ENCODE measurements around the gene MAST2. TPM values are rescaled to one million over a fixed set of nuclear protein-coding genes. Genes with fewer than 3 reads are reported as not detected.

Gene MAST2
- total RNA-seq, 1 donor from 2014 or later: 60.7 TPM

DNA sequence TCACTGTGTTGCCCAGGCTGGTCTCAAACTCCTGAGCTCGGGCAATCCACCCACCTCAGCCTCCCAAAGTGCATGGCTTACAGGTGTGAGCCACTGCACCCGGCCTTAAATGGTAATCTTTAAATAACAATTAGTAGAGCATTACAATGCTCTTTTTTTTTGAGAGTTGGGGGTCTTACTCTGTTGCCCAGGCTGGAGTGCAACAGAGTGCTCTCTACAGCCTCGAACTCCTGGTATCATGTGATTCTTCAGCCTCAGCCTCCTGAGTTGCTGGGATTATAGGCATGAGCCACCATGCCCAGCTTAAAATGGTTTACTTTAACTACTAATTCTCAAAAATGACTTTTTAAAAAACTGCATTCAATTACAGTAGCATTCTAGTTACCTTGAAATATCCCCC, 276.8 kb downstream of the MAST2 start:
- peaks cover 11% of the 10 kb centered on the region for H3K4me1 Mint-ChIP-seq
- H3K4me3 Mint-ChIP-seq: no peak overlapping the region
- peaks cover 11% of the 10 kb centered on the region for H3K9me3 Mint-ChIP-seq
- H3K27me3 Mint-ChIP-seq (ENCODE audit: low read depth): no peaks in the 10 kb centered on the region
- TF ChIP-seq CTCF (IDR thresholded peaks at IDR 0.05; ENCODE audit: unreplicated experiment): no peak
- H3K36me3 Mint-ChIP-seq: peaks cover 17% of the 10 kb centered on the region
- DNase-seq (ENCODE audit: low spot score in 2 of 2, unreplicated experiment in 2 of 2): no peak
- no peak overlapping the region for H3K27ac Mint-ChIP-seq

DNA sequence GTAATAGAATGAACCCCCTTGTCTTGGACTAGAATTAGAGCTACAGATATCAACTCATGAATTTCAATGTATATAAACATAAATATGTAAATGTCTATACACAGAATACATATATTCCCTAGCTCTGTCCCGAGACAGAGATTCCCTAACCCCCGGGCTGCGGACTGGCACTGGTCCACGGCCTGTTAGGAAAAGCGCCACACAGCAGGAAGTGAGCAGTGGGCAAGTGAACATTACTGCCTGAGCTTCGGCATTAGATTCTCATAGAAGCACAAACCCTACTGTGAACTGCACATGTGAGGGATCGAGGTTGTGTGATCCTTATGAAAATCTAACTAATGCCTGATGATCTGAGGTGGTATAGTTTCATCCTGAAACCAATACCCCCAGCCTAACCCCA, 277.8 kb downstream of the MAST2 start:
- peaks cover 11% of the 10 kb centered on the region for H3K4me1 Mint-ChIP-seq
- no peak overlapping the region for H3K4me3 Mint-ChIP-seq
- no peak for TF ChIP-seq CTCF (IDR thresholded peaks at IDR 0.05; ENCODE audit: unreplicated experiment)
- H3K9me3 Mint-ChIP-seq: peaks cover 11% of the 10 kb centered on the region
- no peak overlapping the region for H3K27ac Mint-ChIP-seq
- H3K36me3 Mint-ChIP-seq: peaks cover 9% of the 10 kb centered on the region
- no peaks in the 10 kb centered on the region for H3K27me3 Mint-ChIP-seq (ENCODE audit: low read depth)
- DNase-seq (ENCODE audit: low spot score in 2 of 2, unreplicated experiment in 2 of 2): no peak

- peaks cover 11% of the 10 kb centered on the region for H3K4me1 Mint-ChIP-seq
- no peaks in the 10 kb centered on the region for H3K27me3 Mint-ChIP-seq (ENCODE audit: low read depth)
- TF ChIP-seq CTCF (IDR thresholded peaks at IDR 0.05; ENCODE audit: unreplicated experiment): no peak
- peaks cover 9% of the 10 kb centered on the region for H3K36me3 Mint-ChIP-seq
- H3K4me3 Mint-ChIP-seq: no peak overlapping the region
- no peak for DNase-seq (ENCODE audit: low spot score in 2 of 2, unreplicated experiment in 2 of 2)
- no peak overlapping the region for H3K27ac Mint-ChIP-seq
- H3K9me3 Mint-ChIP-seq: peaks cover 11% of the 10 kb centered on the region
Measured at GRCh38 chr1:46081619-46082018, 278.2 kb downstream of the MAST2 start.

DNA sequence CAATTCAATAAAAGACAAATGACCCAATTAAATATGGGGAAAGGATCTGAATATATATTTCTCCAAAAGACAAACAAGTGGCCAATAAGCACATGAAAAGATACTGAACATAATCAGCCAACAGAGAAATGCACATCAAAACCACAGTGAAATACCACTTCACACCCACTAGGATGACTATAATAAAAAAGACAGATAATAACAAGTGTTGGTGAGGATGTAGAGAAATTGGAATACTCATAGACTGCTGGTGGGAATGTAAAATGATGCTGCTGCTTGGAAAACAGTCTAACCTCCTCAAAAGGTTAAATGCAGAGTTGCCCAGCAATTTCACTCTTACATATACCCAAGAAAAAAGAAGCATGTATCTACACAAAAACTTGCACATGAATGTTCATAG, 280.2 kb downstream of the MAST2 start:
- peaks cover 11% of the 10 kb centered on the region for H3K9me3 Mint-ChIP-seq
- H3K4me3 Mint-ChIP-seq: no peak overlapping the region
- no peak for DNase-seq (ENCODE audit: low spot score in 2 of 2, unreplicated experiment in 2 of 2)
- no peak for TF ChIP-seq CTCF (IDR thresholded peaks at IDR 0.05; ENCODE audit: unreplicated experiment)
- H3K27ac Mint-ChIP-seq: no peak overlapping the region
- no peaks in the 10 kb centered on the region for H3K27me3 Mint-ChIP-seq (ENCODE audit: low read depth)
- peaks cover 9% of the 10 kb centered on the region for H3K36me3 Mint-ChIP-seq
- H3K4me1 Mint-ChIP-seq: peaks cover 6% of the 10 kb centered on the region

DNA sequence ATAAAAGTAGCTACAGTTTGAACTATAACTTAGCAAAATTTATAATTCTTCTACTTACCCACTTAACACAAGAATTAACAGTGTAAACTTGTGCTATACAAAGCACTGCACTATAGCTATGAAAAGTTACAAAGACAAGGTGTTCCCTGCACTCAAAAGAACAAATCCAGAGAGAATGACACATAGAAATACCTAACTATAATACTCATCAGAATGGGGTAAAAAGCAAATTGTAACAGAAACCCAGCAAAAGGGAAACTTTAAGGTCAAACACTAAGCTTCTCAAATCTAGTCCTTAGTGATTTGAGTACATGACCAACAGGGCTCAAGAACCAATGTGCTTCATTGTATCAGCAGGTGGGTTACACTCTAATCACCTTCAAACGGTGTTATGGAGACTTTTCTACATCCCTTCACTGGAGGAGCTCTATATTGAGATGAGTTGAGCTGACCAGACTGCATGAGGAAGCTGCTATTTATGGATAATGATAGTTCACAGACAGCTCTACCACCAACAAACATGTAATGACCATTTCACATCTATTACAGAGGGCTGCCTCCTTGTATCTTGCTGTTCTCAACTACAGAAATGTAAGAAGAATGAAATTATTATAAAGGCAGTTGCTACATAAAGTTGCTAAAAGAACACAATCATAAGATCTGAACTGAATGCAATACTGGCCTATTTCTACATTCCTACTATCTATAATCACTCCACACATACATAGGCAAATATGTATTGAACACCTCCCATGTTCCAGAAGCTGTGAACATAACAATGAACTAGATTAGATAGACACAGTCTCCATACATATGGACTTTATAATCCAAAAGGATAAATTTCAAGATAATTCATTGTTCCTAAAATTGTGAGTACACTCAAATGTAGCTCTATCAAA, 281.4 kb downstream of the MAST2 start:
- Mint-ChIP-seq H3K4me3 (no peak overlapping the region), H3K36me3 (peaks cover 9% of the 10 kb centered on the region), H3K27me3 (ENCODE audit: low read depth) (no peaks in the 10 kb centered on the region), H3K4me1 (peaks cover 2% of the 10 kb centered on the region), H3K27ac (no peak overlapping the region), H3K9me3 (peaks cover 11% of the 10 kb centered on the region)
- no peak for TF ChIP-seq CTCF (IDR thresholded peaks at IDR 0.05; ENCODE audit: unreplicated experiment)
- no peak for DNase-seq (ENCODE audit: low spot score in 2 of 2, unreplicated experiment in 2 of 2)

Other genes with a start within 250 kb of the MAST2 start
- 164 to 185 TPM (median 170 TPM) in 3 replicates for gene NASP, start 219.6 kb upstream of the MAST2 start, total RNA-seq
- 4.5 to 5.6 TPM (median 5.6 TPM) in 3 replicates for gene CCDC17, start 179.6 kb upstream of the MAST2 start, total RNA-seq
- gene GPBP1L1, start 117.1 kb upstream of the MAST2 start, total RNA-seq: 104 to 122 TPM (median 114 TPM) in 3 replicates
- 28.7 to 31.1 TPM (median 30.8 TPM) in 3 replicates for gene TMEM69, start 115.4 kb upstream of the MAST2 start, total RNA-seq
- 19.8 to 23.1 TPM (median 20.6 TPM) in 3 replicates for gene IPP, start 53.0 kb upstream of the MAST2 start, total RNA-seq